ENCODE measurements around the gene DCBLD2.

- TF ChIP-seq TFDP2 (CRISPR knock-in tag; IDR thresholded peaks at IDR 0.05) (no peak), HCFC1 (IDR thresholded peaks at IDR 0.05; ENCODE audit: low read depth, low read length) (no peak), PRDM4 (CRISPR knock-in tag; IDR thresholded peaks at IDR 0.05; ENCODE audit: borderline replicate concordance) (no peak), ZXDC (CRISPR knock-in tag; IDR thresholded peaks at IDR 0.05) (no peak), NFRKB (IDR thresholded peaks at IDR 0.05) (no peak), TEAD3 (CRISPR knock-in tag; optimal IDR thresholded peaks at IDR 0.05; ENCODE audit: borderline replicate concordance) (no peak), ZBTB8A (CRISPR knock-in tag; IDR thresholded peaks at IDR 0.05; ENCODE audit: borderline replicate concordance, low read depth) (no peak), TBP (CRISPR knock-in tag; IDR thresholded peaks at IDR 0.05) (no peak), TFAP4 (IDR thresholded peaks at IDR 0.05; ENCODE audit: borderline replicate concordance, low read depth) (no peak), BRCA1 (CRISPR knock-in tag; IDR thresholded peaks at IDR 0.05) (no peak), ZBTB1 (CRISPR knock-in tag; IDR thresholded peaks at IDR 0.05; ENCODE audit: borderline replicate concordance) (no peak), CTCF (CRISPR knock-in tag; IDR thresholded peaks at IDR 0.05) (no peak)
Measured at GRCh38 chr3:98814817-98815420, 86.6 kb downstream of the DCBLD2 start.

Data from HepG2 (cell line).